GM12864 (cell line): ENCODE results near the gene RASAL2.

Experiments used
- DNase-seq: peaks from one replicate; pipeline ENCODE4 v3.0.0-alpha.2; 2011; ENCODE audit warnings: low read depth
- H3K4me3 ChIP-seq: 2 replicates; pipeline ENCODE4 v1.5.1; 2011; ENCODE audit warnings: mild to moderate bottlenecking, low read depth, low read length, control low read depth
- TF ChIP-seq, protein P1 (sequence below): IDR thresholded peaks from 2 replicates; pipeline ENCODE4 v1.5.1; 2011; ENCODE audit warnings: low read depth, mild to moderate bottlenecking, moderate library complexity, low read length, control low read depth, inconsistent platforms; ENCODE audit errors: missing control alignments

RASAL2 gene

DNA sequence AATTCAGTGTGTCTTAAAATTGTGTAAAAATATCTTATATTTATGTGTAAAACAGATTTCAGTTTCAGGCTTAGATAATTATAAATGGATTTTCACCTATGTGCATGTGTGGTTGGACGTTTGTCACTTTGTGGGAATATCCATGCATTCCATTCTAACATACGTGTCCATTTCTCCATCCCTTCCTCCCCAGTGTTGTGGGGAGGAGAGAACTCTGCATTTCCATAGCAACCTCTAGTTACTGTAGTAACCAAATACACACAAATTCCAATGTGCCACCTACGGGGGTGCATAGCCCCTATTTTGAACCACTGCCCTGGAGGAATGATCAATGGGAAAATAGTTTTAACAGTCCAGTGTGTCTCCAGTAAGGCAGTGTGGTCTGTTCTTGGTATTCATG is 79.0 kb downstream of the RASAL2 start:
- no peak for DNase-seq
- H3K4me3 ChIP-seq: no peak overlapping the region
- TF ChIP-seq, protein P1, sequence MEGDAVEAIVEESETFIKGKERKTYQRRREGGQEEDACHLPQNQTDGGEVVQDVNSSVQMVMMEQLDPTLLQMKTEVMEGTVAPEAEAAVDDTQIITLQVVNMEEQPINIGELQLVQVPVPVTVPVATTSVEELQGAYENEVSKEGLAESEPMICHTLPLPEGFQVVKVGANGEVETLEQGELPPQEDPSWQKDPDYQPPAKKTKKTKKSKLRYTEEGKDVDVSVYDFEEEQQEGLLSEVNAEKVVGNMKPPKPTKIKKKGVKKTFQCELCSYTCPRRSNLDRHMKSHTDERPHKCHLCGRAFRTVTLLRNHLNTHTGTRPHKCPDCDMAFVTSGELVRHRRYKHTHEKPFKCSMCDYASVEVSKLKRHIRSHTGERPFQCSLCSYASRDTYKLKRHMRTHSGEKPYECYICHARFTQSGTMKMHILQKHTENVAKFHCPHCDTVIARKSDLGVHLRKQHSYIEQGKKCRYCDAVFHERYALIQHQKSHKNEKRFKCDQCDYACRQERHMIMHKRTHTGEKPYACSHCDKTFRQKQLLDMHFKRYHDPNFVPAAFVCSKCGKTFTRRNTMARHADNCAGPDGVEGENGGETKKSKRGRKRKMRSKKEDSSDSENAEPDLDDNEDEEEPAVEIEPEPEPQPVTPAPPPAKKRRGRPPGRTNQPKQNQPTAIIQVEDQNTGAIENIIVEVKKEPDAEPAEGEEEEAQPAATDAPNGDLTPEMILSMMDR: no peak

DNA sequence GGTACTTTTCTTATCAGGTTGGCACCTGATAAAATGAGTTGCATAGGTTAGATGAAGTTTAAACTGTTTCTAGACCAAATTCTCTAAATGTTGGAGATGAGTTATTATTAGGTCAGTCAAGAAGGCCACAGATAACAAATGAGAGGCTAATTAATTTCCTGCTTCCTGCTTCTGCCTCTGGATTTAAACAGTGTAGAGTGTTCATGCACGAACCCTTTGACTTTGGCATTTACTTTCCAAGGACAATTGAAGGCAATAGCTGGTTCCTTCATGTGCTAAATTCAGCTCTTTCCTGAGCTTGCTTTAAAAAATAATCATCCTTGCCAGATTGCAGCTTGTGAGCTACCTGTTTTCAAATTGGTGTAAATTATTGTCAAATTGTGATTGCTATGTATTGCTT is 80.6 kb downstream of the RASAL2 start:
- no peak for DNase-seq
- TF ChIP-seq, protein P1: no peak
- H3K4me3 ChIP-seq: no peak overlapping the region

DNA sequence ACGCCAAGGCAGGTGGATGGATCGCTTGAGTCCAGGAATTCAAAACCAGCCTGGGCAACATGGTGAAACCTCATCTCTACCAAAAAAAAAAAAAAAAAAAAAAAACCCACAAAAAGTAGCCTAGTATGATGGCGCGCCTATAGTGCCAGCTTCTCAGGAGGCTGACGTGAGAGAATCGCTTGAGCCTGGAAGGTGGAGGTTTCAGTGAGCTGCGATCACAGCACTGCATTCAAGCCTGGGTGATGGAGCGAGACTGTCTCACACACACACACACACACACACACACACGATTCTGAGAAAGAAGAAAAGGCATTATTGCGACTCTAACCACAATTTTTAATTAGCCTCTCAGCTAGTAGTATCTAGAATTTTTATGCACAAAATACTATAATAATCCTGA is 86.5 kb downstream of the RASAL2 start:
- DNase-seq: no peak

DNA sequence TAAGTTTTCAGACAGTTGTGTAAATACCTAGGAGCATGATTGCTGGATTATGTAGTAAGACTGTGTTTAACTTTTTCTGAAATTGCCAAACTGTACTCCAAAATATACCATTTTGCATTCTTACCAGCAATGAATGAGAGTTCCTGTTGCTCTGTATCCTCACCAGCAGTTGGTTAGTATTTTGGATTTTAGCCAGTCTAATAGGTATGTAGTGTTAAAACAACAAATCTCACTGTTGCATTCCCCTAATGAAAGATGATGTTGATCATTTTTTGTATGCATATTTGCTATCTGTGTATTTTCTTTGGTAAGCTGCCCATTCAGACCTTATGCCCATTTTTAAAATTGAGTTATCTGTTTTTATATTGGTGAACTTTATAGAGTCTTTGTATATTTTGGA is 89.9 kb downstream of the RASAL2 start:
- no peak overlapping the region for H3K4me3 ChIP-seq
- DNase-seq: no peak
- TF ChIP-seq, protein P1: no peak

More for the DNA sequence above, 86.5 kb downstream of the RASAL2 start:
- no peak overlapping the region for H3K4me3 ChIP-seq
- TF ChIP-seq, protein P1: no peak

DNA sequence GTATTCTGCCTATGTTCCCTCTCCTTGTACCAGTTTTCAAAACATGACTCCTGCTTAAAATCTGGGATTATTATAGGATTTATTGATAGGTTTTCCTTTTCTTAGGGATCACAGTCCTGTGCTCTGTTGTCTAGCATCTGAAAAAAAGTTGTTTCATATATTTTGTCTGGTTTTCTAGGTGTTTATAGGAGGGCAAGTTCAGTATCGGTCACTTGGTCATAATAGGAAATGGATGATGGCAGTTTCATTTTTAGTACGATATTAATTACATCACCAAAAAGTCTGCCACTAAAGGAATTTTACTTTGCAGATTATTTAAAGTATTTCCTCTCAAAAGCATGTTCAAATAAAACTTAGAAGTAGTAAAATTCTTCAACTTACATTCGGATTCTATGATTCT is 94.4 kb downstream of the RASAL2 start:
- TF ChIP-seq, protein P1: no peak
- H3K4me3 ChIP-seq: no peak overlapping the region
- no peak for DNase-seq

DNA sequence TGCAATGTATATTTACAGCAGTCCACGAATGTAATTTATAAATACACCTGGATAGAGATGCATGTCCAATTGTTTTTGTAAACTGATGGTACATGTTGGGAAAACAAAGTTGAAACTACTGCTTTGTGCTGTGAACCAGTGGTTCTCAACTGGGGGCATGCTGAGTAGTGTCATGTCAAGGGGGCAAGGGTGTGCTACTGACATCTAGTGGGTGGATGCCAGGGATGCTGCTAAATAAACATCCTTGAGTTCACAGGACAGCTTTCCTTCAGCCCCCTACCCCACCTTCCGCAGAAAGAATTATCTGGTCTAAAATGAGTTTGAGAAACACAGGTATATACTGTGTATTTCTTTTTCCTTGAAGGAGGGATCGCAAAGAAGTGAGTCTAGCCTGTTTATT is 95.9 kb downstream of the RASAL2 start:
- peak; percentile 4 for DNase-seq
- no peak overlapping the region for H3K4me3 ChIP-seq
- TF ChIP-seq, protein P1: peak; percentile 70

DNA sequence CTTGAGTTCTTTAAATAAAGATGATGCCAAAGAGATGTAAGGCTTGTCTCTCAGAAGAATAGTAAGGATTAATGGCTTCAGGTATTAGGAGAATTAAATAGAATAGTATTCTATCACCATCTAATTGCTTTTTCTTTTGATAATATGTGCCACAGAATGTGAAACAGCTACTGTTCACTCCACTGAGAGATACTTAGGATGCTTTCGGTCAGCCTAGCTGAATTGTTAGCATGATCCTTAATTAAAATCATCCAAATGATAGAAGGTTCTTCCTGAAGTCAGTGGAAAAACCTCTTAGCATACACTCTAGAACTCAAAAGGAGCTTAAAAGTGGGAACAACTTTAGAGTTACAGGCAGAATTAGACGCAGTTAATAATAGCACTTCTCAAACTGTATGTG is 97.0 kb downstream of the RASAL2 start:
- no peak for DNase-seq
- TF ChIP-seq, protein P1: no peak
- no peak overlapping the region for H3K4me3 ChIP-seq
